Measurements from ENCODE around the gene PROM1.

The PROM1 gene

DNA sequence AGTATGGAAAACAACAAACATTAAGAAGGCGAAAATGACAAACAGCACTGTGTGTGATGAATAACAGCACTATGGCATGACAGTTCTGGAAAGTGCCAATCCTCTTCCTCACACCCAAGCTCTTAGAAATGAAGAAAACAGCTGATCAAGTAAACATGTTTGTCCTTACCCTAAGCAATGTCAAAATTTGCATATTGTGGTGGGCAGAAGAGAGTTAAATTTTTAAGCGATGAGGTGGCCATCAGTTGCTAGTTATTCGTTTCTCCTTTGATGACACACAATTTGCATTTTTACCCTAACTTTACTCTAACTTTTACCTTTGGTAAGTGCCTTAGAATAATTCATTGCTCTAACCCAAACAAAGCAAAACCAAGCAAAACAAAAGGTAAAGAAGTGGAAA lies 8.8 kb downstream of the PROM1 start:
- Histone ChIP-seq H4K20me1 (ENCODE audit: low read depth, low read length) (no peaks in the 10 kb centered on the region), H3K9me2 (replicated peaks; ENCODE audit: insufficient read depth, low read length) (no peaks in the 10 kb centered on the region), H3F3A (ENCODE audit: insufficient read depth) (no peaks in the 10 kb centered on the region), H3K27me3 (ENCODE audit: low read length) (no peaks in the 10 kb centered on the region), H3K27ac (ENCODE audit: low read depth, low read length) (no peak overlapping the region), H3K4me2 (ENCODE audit: low read depth, low read length, poor library complexity, severe bottlenecking) (no peak overlapping the region), H3K9ac (ENCODE audit: low read length) (no peak overlapping the region), H3K9me3 (ENCODE audit: insufficient read depth, low read length) (no peaks in the 10 kb centered on the region), H3K79me2 (ENCODE audit: insufficient read depth, low read length) (no peaks in the 10 kb centered on the region), H3K4me3 (ENCODE audit: insufficient read depth, low read length, poor library complexity, severe bottlenecking) (no peak overlapping the region), H3K36me3 (ENCODE audit: low read length) (no peaks in the 10 kb centered on the region), H2AFZ (ENCODE audit: low read depth, low read length, severe bottlenecking) (no peak overlapping the region)
- no peak for TF ChIP-seq EZH2phosphoT487 (conservative IDR thresholded peaks at IDR 0.05; ENCODE audit: low read length)
- no peak for TF ChIP-seq CTCF (IDR thresholded peaks at IDR 0.05; ENCODE audit: insufficient read depth, low read length, poor library complexity, severe bottlenecking)

GRCh38 chr4:16072168-16072567 lies 11.7 kb downstream of the PROM1 start:
- H2AFZ ChIP-seq (ENCODE audit: low read depth, low read length, severe bottlenecking): no peak overlapping the region
- H3K27me3 ChIP-seq (ENCODE audit: low read length): no peaks in the 10 kb centered on the region
- H3K4me2 ChIP-seq (ENCODE audit: low read depth, low read length, poor library complexity, severe bottlenecking): no peak overlapping the region
- H4K20me1 ChIP-seq (ENCODE audit: low read depth, low read length): no peaks in the 10 kb centered on the region
- TF ChIP-seq EZH2phosphoT487 (conservative IDR thresholded peaks at IDR 0.05; ENCODE audit: low read length) (no peak), CTCF (IDR thresholded peaks at IDR 0.05; ENCODE audit: insufficient read depth, low read length, poor library complexity, severe bottlenecking) (no peak)
- H3K9me2 ChIP-seq (replicated peaks; ENCODE audit: insufficient read depth, low read length): no peaks in the 10 kb centered on the region
- no peaks in the 10 kb centered on the region for H3K79me2 ChIP-seq (ENCODE audit: insufficient read depth, low read length)
- no peaks in the 10 kb centered on the region for H3K9me3 ChIP-seq (ENCODE audit: insufficient read depth, low read length)
- no peak overlapping the region for H3K4me3 ChIP-seq (ENCODE audit: insufficient read depth, low read length, poor library complexity, severe bottlenecking)
- H3K36me3 ChIP-seq (ENCODE audit: low read length): no peaks in the 10 kb centered on the region
- no peak overlapping the region for H3K9ac ChIP-seq (ENCODE audit: low read length)
- H3K27ac ChIP-seq (ENCODE audit: low read depth, low read length): no peak overlapping the region
- no peaks in the 10 kb centered on the region for H3F3A ChIP-seq (ENCODE audit: insufficient read depth)

DNA sequence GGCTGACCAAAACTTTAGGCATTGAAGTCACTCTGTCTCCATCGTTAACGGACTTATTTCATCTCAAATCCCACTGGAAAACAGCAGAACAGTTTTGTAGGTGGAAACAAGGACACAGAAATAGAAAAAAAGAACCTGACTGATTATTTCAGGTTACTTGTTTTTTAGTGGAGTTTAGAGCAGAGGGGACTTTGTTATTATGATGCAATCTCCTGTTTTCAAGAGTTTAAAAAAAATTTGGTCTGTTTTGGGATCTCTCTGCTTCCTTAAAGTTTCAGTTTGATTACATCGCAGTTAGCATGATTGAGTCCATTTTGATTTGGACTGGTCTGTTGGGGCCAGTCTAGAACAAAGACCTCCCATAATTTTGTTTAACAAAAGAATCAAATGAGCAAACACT lies 13.6 kb downstream of the PROM1 start:
- no peaks in the 10 kb centered on the region for H3K27me3 ChIP-seq (ENCODE audit: low read length)
- no peaks in the 10 kb centered on the region for H3K9me3 ChIP-seq (ENCODE audit: insufficient read depth, low read length)
- H3K4me3 ChIP-seq (ENCODE audit: insufficient read depth, low read length, poor library complexity, severe bottlenecking): no peak overlapping the region
- no peaks in the 10 kb centered on the region for H3K79me2 ChIP-seq (ENCODE audit: insufficient read depth, low read length)
- no peaks in the 10 kb centered on the region for H3F3A ChIP-seq (ENCODE audit: insufficient read depth)
- no peak overlapping the region for H2AFZ ChIP-seq (ENCODE audit: low read depth, low read length, severe bottlenecking)
- no peak for TF ChIP-seq CTCF (IDR thresholded peaks at IDR 0.05; ENCODE audit: insufficient read depth, low read length, poor library complexity, severe bottlenecking)
- no peak for TF ChIP-seq EZH2phosphoT487 (conservative IDR thresholded peaks at IDR 0.05; ENCODE audit: low read length)
- no peak overlapping the region for H3K4me2 ChIP-seq (ENCODE audit: low read depth, low read length, poor library complexity, severe bottlenecking)
- H3K9ac ChIP-seq (ENCODE audit: low read length): no peak overlapping the region
- no peaks in the 10 kb centered on the region for H3K9me2 ChIP-seq (replicated peaks; ENCODE audit: insufficient read depth, low read length)
- no peak overlapping the region for H3K27ac ChIP-seq (ENCODE audit: low read depth, low read length)
- no peaks in the 10 kb centered on the region for H4K20me1 ChIP-seq (ENCODE audit: low read depth, low read length)
- H3K36me3 ChIP-seq (ENCODE audit: low read length): no peaks in the 10 kb centered on the region

GRCh38 chr4:16067515-16067914 lies 16.3 kb downstream of the PROM1 start:
- no peaks in the 10 kb centered on the region for H4K20me1 ChIP-seq (ENCODE audit: low read depth, low read length)
- H3K9me3 ChIP-seq (ENCODE audit: insufficient read depth, low read length): no peaks in the 10 kb centered on the region
- no peaks in the 10 kb centered on the region for H3K79me2 ChIP-seq (ENCODE audit: insufficient read depth, low read length)
- no peak overlapping the region for H3K27ac ChIP-seq (ENCODE audit: low read depth, low read length)
- H3K27me3 ChIP-seq (ENCODE audit: low read length): no peaks in the 10 kb centered on the region
- H3K9me2 ChIP-seq (replicated peaks; ENCODE audit: insufficient read depth, low read length): no peaks in the 10 kb centered on the region
- TF ChIP-seq CTCF (IDR thresholded peaks at IDR 0.05; ENCODE audit: insufficient read depth, low read length, poor library complexity, severe bottlenecking): no peak
- TF ChIP-seq EZH2phosphoT487 (conservative IDR thresholded peaks at IDR 0.05; ENCODE audit: low read length): no peak
- no peak overlapping the region for H3K4me2 ChIP-seq (ENCODE audit: low read depth, low read length, poor library complexity, severe bottlenecking)
- H3K9ac ChIP-seq (ENCODE audit: low read length): no peak overlapping the region
- no peaks in the 10 kb centered on the region for H3F3A ChIP-seq (ENCODE audit: insufficient read depth)
- no peaks in the 10 kb centered on the region for H3K36me3 ChIP-seq (ENCODE audit: low read length)
- H3K4me3 ChIP-seq (ENCODE audit: insufficient read depth, low read length, poor library complexity, severe bottlenecking): no peak overlapping the region
- H2AFZ ChIP-seq (ENCODE audit: low read depth, low read length, severe bottlenecking): no peak overlapping the region
